Natural killer cell treated with Interleukin-12 subunit alpha and Interleukin-12 subunit beta and Interleukin-15 and Interleukin-18, amount 100 ng/mL, for 72 hours (primary cell): Measurements from ENCODE around the gene CMTR1. TPM values are rescaled to one million over a fixed set of nuclear protein-coding genes. Genes with fewer than 3 reads are reported as not detected.
"Not testable (repeated sequence)": the region's sequence is repeated elsewhere in the genome, so short reads cannot be mapped to it uniquely, and the experiment has no call there.

Experiments
- ATAC-seq, 2 donors: fragments of 150-1000 bp; cut with Tn5 transposase in 1 of 2; sonication (Bioruptor Pico), chemical (Tn5 transposase) in 1 of 2; 2 replicates each; pipeline ENCODE4 v1.10.0; 2021
- DNase-seq: peaks from one replicate; pipeline ENCODE4 v3.0.0; 2022; ENCODE audit warnings: low spot score
- H3K27ac Mint-ChIP-seq, 2 donors: 1 replicate in 1 of 2; 2 replicates in 1 of 2; pipeline ENCODE4 v1.8.0; 2022; ENCODE audit warnings: mixed read lengths in 2 of 2, mild to moderate bottlenecking in 1 of 2, moderate library complexity in 1 of 2
- H3K27me3 Mint-ChIP-seq, 2 donors: 1 replicate in 1 of 2; 2 replicates in 1 of 2; pipeline ENCODE4 v1.8.0; 2022; ENCODE audit warnings: mixed read lengths in 2 of 2
- H3K36me3 Mint-ChIP-seq: one replicate; pipeline ENCODE4 v1.8.0; 2022; ENCODE audit warnings: mixed read lengths
- H3K4me1 Mint-ChIP-seq, 2 donors: 1 replicate in 1 of 2; 2 replicates in 1 of 2; pipeline ENCODE4 v1.8.0; 2022; ENCODE audit warnings: low read depth in 2 of 2, mixed read lengths in 2 of 2, mild to moderate bottlenecking in 1 of 2
- H3K4me3 Mint-ChIP-seq: one replicate; pipeline ENCODE4 v1.8.0; 2022; ENCODE audit warnings: mixed read lengths
- H3K9me3 Mint-ChIP-seq: 2 replicates; pipeline ENCODE4 v1.8.0; 2022; ENCODE audit warnings: mixed read lengths
- total RNA-seq, 2 donors: library from RNA; stranded (reverse); gene quantifications; one replicate each; pipeline ENCODE4 v1.2.3, GENCODE V29; 2022

Gene CMTR1
- total RNA-seq, 2 donors from 2014 or later: 53.9 to 74.1 TPM

DNA sequence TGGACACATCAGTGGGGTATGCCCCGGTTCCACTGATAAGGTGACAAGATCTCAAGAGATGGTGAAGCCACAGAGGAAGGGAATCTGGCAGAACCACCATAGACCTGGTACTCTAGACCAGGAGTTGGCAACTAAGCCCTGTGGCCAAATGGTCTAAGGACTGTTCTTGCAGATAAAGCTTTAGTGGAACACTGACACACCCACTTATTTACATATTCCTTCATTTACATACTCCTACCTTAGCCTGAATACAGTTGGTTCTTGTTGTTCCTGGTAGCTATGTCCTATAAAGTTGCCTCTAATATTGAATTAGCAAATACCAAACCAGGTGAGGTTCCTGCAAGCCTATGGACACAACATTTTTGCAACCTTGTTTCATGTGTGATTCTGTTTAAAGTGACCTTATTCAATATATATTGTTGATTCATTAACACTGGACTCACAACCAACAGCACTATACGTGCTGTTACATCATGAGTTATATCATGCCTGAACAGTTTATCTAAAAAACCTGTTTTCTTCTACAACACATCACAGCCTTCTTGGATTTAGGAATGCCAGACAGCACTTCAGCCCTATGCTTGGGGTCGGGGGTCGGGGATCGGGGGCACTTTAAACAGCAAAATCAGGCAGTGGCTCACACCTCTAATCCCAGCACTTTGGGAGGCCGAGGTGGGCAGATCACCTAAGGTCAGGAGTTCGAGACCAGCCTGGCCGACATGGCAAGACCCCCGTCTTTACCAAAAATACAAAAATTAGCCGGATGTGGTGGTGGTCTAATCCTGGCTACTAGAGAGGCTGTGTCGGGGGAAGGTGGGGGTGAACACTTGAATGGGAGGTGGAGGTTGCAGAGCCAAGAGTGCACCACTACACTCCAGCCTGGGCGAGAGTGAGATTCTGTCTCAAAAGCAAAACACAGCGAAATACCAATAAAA lies 64.2 kb downstream of the CMTR1 start:
- no peaks in the 10 kb centered on the region for H3K9me3 Mint-ChIP-seq
- no peaks in the 10 kb centered on the region for H3K27me3 Mint-ChIP-seq
- peak overlapping the region in 1 of 2 donors; percentile 27 for H3K27ac Mint-ChIP-seq
- H3K4me3 Mint-ChIP-seq: peak overlapping the region; percentile 27
- ATAC-seq (no peak), DNase-seq (no peak)
- H3K4me1 Mint-ChIP-seq: peaks cover 41 to 51% of the 10 kb centered on the region in 2 donors
- no peaks in the 10 kb centered on the region for H3K36me3 Mint-ChIP-seq

DNA sequence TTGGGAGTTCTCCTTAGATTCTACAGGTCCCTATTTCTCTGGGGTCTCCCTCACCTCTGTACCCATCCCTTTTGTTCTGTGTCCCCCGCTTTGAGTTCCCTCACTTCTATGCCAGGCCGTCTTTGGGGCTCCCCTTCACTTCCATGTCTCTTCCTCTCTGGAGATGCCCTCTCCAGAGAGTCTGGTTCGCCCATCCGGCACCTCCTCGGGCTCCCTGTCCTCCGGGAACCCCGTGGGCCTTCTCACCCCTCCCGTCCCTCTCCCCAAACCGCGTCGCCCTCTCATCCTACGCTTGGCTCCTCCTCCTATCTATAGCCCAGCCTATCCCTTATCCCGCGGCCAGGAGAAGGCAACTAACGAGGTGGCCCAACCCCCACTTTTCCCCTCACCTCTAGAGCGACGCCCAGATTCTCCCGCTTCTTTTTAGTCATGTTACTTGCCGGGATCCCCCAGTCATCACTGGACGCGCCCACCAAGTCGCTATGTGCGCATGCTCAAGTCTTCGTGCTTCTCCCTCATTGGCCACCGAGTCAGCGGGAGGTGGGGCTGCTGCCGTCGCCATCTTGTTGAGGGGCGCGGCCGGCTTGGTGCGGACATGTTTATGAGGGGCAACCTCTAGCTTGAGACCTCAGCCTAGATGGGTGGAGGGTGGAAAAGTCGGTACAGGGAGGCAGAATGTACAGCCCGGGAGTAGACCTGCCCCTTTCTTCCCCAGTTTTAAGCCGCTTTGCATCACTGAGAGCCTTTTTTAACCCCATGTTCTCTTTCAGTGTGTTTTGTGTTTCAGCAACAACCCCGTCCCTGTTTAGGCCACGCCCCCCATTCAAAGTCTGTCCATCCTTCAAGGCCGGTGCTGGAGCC lies 66.6 kb downstream of the CMTR1 start, which contains the start of gene CCDC167:
TSS of gene CCDC167 (minus strand) at position 461 of the 861 bp plus-strand sequence. CDS start at position 431, 30 bp downstream.
- peaks cover 53 to 67% of the 10 kb centered on the region in 2 donors for H3K4me1 Mint-ChIP-seq
- no peaks in the 10 kb centered on the region for H3K36me3 Mint-ChIP-seq
- H3K9me3 Mint-ChIP-seq: no peaks in the 10 kb centered on the region
- ATAC-seq: peak; percentile 95 to 98
- peak within 1 kb of the TSS; percentile 91 to 96 for H3K27ac Mint-ChIP-seq
- no peaks in the 10 kb centered on the region for H3K27me3 Mint-ChIP-seq
- DNase-seq: peak; percentile 97
- peak within 1 kb of the TSS; percentile 95 for H3K4me3 Mint-ChIP-seq

DNA sequence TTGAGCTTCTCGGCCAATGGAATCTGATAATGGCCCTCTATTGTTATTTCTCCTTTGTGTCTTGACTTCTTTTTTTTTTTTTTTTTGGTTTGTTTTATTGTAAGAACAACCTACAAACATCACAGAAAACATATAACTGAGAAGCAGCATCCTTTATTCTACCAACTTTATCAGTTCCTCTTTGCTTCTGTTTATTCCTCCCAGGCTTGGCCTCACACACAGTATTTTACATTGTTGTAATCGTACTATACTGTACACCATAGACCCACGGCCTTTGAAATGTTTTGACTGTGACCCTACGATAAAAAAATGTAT lies 67.2 kb downstream of the CMTR1 start:
- ATAC-seq: no peak
- no peak for DNase-seq
- peak overlapping the region; percentile 95 for H3K4me3 Mint-ChIP-seq
- no peaks in the 10 kb centered on the region for H3K36me3 Mint-ChIP-seq
- H3K4me1 Mint-ChIP-seq: peaks cover 54 to 69% of the 10 kb centered on the region in 2 donors
- H3K27me3 Mint-ChIP-seq: no peaks in the 10 kb centered on the region
- H3K9me3 Mint-ChIP-seq: no peaks in the 10 kb centered on the region
- peak overlapping the region; percentile 91 to 96 for H3K27ac Mint-ChIP-seq

DNA sequence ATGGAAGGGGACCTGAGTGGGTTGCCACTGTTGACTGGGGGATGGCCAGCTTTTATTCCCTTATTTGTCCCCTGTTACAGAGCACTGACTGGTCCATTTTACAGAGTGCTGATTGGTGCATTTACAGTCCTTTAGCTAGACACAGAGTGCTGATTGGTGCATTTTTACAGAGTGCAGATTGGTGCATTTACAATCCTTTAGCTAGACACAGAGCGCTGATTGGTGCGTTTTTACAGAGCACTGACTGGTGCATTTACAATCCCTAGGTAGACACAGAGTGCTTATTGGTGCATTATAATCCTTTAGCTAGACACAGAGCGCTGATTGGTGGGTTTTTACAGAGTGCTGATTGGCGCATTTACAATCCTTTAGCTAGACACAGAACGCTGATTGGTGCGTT lies 67.9 kb downstream of the CMTR1 start:
- Mint-ChIP-seq H3K27ac (peak overlapping the region; percentile 91 to 96), H3K4me3 (peak overlapping the region; percentile 95), H3K4me1 (peaks cover 57 to 63% of the 10 kb centered on the region in 2 donors)
- H3K36me3 Mint-ChIP-seq, DNase-seq, H3K27me3 Mint-ChIP-seq, H3K9me3 Mint-ChIP-seq, ATAC-seq: not testable (repeated sequence)

DNA sequence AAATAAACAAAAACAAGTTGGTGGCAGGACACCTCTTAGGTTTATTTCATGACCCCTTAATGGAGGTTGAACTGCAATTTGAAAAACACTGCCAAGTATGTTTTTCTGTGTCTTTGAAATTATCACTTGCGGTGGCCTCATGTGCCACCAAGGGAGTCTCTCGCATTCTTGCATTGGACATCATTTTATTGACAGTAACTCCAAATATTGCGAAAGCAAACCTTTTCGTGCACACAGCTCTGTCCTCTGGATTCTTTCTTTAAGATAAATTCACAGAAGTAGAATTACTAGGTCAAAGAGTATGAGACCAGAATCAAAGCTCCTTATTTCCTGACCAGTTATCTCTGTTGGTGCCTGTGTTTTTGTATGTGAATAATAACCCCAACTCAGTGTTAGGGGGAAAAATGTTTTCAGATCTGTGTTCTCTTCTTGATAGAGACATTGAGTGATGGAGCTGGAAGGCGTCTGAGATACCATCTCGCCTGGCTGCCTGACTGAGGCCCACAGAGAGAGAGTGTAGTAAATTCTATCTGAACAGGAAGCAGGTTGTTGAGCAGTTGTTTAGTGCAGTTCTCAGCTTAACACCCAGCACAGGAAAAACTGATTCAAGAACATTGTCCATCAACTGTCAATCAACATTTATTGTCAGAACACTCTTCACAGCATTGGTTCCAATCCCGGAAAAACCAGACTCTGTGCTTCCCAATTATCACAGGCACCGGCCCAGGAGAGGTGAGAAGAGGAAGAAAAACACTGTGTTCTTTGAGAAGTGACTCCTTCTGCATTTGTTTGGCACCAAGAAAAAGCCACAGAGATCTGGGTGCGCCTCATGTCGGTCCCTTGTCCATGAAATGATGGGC lies 68.8 kb downstream of the CMTR1 start:
- ATAC-seq (no peak), DNase-seq (no peak)
- no peaks in the 10 kb centered on the region for H3K36me3 Mint-ChIP-seq
- no peaks in the 10 kb centered on the region for H3K9me3 Mint-ChIP-seq
- H3K4me1 Mint-ChIP-seq: peaks cover 54 to 63% of the 10 kb centered on the region in 2 donors
- H3K27me3 Mint-ChIP-seq: no peaks in the 10 kb centered on the region
- peak overlapping the region; percentile 87 to 91 for H3K27ac Mint-ChIP-seq
- peak overlapping the region; percentile 72 for H3K4me3 Mint-ChIP-seq

DNA sequence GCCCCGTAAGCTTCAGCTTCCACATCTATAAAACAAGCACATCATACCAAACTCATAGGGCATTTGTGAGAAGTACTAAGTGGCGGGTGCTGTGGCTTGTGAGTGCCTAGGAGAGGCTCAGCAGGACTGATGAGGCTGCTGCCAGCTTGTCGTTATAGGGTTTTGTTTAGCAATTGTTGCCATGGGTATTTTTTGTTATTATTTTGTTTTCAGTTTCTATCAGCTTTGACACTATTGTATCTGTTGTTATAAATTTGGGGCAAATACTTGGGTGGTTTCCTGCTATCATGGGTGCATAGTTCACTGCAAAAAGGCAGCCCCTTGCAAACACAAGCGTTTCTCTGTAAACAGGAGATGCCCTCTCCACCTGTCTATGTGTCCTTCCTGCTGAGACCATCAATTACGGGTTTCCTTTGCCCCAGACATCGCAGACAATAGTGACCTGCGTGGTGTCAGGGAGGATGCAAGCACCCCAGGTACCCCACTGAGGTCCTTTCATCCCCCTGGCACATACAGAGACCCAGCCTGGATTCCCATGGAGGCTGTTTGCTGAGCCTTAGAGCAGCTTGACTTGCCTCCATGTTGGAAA lies 69.8 kb downstream of the CMTR1 start:
- Mint-ChIP-seq H3K9me3 (no peaks in the 10 kb centered on the region), H3K27ac (peak overlapping the region; percentile 87 to 91), H3K4me1 (peaks cover 52 to 63% of the 10 kb centered on the region in 2 donors), H3K4me3 (peak overlapping the region; percentile 72), H3K36me3 (no peaks in the 10 kb centered on the region), H3K27me3 (no peaks in the 10 kb centered on the region)
- DNase-seq (no peak), ATAC-seq (peak; percentile 45 to 46)

DNA sequence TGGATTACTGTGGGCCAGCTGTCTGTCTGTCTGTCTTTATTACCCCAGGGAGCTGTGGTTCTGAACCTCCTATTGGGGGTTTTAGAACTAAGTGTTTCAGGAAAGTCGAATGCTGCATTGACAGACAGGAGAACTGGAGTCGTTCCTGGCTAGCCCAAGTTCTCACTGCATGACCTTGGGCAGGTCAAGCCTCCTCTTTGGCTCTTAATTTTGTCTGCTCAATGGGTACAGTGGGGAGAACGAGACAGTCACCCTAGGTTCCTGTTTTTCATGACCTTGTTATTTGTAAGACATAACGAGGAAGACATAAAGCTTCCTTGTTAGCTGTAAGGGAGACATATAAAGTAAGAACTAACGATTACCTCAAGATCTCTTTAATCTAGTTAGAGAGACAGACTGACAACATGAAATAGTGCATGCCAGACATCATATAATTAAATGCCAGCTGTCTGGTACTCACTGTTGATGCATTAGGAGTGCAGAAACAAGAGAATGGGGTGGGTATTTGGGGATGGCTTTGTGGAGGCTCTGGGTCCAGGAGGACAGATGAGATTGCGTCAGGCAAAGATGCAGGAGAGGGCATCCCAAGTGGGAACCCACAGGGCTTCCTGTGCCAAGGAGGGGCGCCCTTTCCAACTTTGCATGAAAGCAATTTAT lies 70.4 kb downstream of the CMTR1 start:
- peak overlapping the region; percentile 87 to 91 for H3K27ac Mint-ChIP-seq
- H3K4me3 Mint-ChIP-seq: peak overlapping the region; percentile 72
- DNase-seq (no peak), ATAC-seq (no peak)
- no peaks in the 10 kb centered on the region for H3K36me3 Mint-ChIP-seq
- peaks cover 0 to 2% of the 10 kb centered on the region in 2 donors for H3K27me3 Mint-ChIP-seq
- no peaks in the 10 kb centered on the region for H3K9me3 Mint-ChIP-seq
- H3K4me1 Mint-ChIP-seq: peaks cover 55 to 62% of the 10 kb centered on the region in 2 donors

DNA sequence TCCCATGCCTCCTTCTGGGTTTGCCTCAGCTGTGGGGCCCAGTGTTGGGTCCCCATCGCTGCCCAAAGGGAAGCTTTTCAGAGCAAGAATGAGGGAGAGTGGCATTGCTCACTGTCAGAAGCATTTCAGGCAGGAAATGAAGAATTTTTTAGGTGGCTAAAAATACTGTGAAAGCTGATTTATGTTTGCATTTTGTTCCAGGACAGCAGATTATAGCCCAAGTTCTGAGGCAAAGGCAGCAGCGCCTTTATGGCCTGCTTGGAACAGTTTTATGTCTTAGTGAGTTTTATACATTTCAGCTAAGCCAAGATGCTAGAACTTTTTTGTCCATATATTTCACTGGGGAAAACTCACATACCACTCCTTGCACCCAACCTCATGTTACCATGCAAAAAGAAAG lies 71.0 kb downstream of the CMTR1 start:
- Mint-ChIP-seq H3K4me1 (peaks cover 52 to 58% of the 10 kb centered on the region in 2 donors), H3K27ac (peak overlapping the region; percentile 87 to 91), H3K27me3 (peaks cover 0 to 2% of the 10 kb centered on the region in 2 donors), H3K36me3 (no peaks in the 10 kb centered on the region), H3K4me3 (peak overlapping the region; percentile 72), H3K9me3 (no peaks in the 10 kb centered on the region)
- no peak for DNase-seq
- no peak for ATAC-seq

DNA sequence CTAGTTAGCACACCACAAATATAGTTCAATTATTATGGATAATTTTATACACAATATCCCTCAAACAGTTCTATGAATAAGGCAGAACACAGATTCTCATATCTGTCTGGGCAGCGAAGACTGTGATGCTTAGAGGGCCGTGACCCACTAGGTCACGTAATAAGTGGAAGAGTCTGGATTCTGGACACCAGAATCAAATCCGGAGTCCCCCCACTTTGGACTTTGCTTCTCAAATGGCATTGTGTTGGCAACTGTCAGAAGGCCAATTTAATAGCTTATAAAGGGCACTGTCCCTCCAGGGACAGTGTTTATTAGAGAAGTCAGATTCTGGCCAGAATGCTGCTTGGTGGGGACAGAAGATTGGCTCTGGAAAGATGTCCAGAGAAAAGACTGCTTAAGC lies 73.5 kb downstream of the CMTR1 start:
- peaks cover 40 to 43% of the 10 kb centered on the region in 2 donors for H3K4me1 Mint-ChIP-seq
- H3K4me3 Mint-ChIP-seq: no peak overlapping the region

DNA sequence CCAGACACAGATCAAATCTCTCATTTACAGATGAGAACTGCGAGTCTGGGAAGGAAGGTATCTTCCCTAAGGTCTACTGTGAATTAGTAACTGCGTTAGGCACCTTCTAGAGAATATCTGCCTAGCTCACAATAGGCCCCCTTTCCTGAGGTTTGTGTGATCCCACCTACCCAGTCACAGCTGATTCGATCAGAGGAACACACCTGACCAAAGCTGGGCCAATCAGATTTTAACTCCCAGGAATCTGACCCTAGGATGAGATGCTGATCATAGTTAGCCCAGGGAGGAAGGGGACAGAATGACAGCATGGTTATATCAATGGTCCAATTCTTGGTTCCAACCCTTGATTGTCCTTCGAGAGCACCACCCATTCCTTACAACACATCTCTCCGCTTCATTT lies 74.1 kb downstream of the CMTR1 start:
- H3K4me3 Mint-ChIP-seq: no peak overlapping the region

More for the DNA sequence above, 73.5 kb downstream of the CMTR1 start:
- no peaks in the 10 kb centered on the region for H3K9me3 Mint-ChIP-seq
- no peaks in the 10 kb centered on the region for H3K36me3 Mint-ChIP-seq
- no peak overlapping the region for H3K27ac Mint-ChIP-seq
- DNase-seq (no peak), ATAC-seq (no peak)
- peaks cover 0 to 2% of the 10 kb centered on the region in 2 donors for H3K27me3 Mint-ChIP-seq

DNA sequence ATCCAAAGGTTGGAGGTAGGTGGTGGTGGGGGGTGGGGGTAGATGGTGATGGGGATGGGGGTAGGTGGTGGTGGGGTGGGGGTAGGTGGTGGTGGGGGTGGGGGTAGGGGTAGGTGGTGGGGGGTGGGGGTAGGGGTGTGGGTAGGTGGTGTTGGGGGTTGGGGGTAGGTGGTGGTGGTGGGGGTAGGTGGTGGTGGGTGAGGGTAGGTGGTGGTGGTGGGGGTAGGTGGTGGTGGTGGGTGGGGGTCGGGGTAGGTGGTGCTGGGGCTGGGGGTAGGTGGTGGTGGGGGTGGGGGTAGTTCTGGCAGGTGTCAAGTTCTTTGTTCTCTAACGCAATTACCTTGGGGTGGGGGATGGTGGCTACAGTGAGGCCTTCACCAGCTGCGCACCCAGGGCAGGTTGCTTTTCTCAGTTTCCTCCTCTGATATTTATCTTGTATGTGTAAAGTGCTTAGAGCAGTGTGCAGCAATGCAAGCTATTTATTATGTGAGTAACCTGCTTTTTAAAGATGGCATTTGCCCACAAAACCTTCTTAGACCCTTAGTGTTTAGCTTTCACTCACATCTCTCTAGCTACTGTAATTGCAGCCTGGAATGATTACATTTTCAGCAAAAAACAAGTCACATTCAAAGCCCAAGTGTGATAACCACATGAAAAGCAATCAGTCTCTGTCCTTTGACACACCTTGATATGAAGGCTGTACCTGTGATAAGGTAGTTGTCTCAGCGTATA lies 74.8 kb downstream of the CMTR1 start:
- peak overlapping the region in 1 of 2 donors; percentile 26 for H3K27ac Mint-ChIP-seq
- no peaks in the 10 kb centered on the region for H3K36me3 Mint-ChIP-seq
- ATAC-seq (no peak), DNase-seq (no peak)
- peaks cover 27 to 35% of the 10 kb centered on the region in 2 donors for H3K4me1 Mint-ChIP-seq
- H3K27me3 Mint-ChIP-seq: peaks cover 0 to 6% of the 10 kb centered on the region in 2 donors
- H3K9me3 Mint-ChIP-seq: no peaks in the 10 kb centered on the region
- H3K4me3 Mint-ChIP-seq: no peak overlapping the region

More for the DNA sequence above, 74.1 kb downstream of the CMTR1 start:
- Mint-ChIP-seq H3K27ac (no peak overlapping the region), H3K9me3 (no peaks in the 10 kb centered on the region), H3K4me1 (peaks cover 35 to 38% of the 10 kb centered on the region in 2 donors), H3K27me3 (peaks cover 0 to 2% of the 10 kb centered on the region in 2 donors), H3K36me3 (no peaks in the 10 kb centered on the region)
- ATAC-seq (no peak), DNase-seq (no peak)

DNA sequence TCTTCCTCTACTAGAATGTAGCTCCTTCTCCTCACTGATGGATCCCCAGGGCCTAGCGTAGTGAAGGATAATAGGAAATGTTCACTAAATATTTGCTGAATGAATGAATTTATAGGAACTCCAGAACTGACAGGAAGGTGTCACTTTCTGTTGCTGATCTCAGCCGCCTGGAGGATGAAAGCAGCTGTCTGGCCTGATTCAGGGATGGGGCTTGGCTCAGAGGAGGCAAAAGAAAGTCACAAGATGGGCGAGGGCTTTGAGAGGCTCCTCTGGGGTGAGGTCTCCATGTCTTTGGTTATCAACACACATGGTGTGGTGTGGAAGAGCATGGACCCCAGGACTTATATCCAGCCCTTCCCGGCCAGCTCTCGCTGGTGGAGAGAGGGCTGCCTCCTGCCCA lies 78.2 kb downstream of the CMTR1 start:
- Mint-ChIP-seq H3K36me3 (no peaks in the 10 kb centered on the region), H3K9me3 (no peaks in the 10 kb centered on the region), H3K4me3 (no peak overlapping the region), H3K27me3 (peaks cover 0 to 6% of the 10 kb centered on the region in 2 donors), H3K4me1 (peaks cover 33 to 39% of the 10 kb centered on the region in 2 donors), H3K27ac (no peak overlapping the region)
- no peak for DNase-seq
- no peak for ATAC-seq
